GM19035 (cell line): ENCODE measurements around the gene MID1IP1.

Experiments used
- ATAC-seq: cut with Tn5 transposase; IDR thresholded peaks from one replicate; pipeline ENCODE4 v1.9.1; 2021; ENCODE audit not compliant: unreplicated experiment

MID1IP1 gene

GRCh38 chrX:38811515-38812243 is 10.4 kb downstream of the MID1IP1 start:
- ATAC-seq: no peak

- no peak for ATAC-seq
Observed at GRCh38 chrX:38816155-38816554, 14.9 kb downstream of the MID1IP1 start.

- ATAC-seq: no peak
Observed at GRCh38 chrX:38817004-38817703, 15.9 kb downstream of the MID1IP1 start.

- ATAC-seq: no peak
Observed at GRCh38 chrX:38819163-38819562, 17.9 kb downstream of the MID1IP1 start.

- no peak for ATAC-seq
Observed at GRCh38 chrX:38819709-38820108, 18.4 kb downstream of the MID1IP1 start.

GRCh38 chrX:38820751-38821150 is 19.5 kb downstream of the MID1IP1 start:
- no peak for ATAC-seq

- ATAC-seq: no peak
Observed at GRCh38 chrX:38824176-38824575, 22.9 kb downstream of the MID1IP1 start.

- ATAC-seq: no peak
Observed at GRCh38 chrX:38831949-38832348, 30.7 kb downstream of the MID1IP1 start.

- ATAC-seq: no peak
Observed at GRCh38 chrX:38837389-38837788, 36.1 kb downstream of the MID1IP1 start.

GRCh38 chrX:38839277-38839676 is 38.0 kb downstream of the MID1IP1 start:
- ATAC-seq: no peak

- no peak for ATAC-seq
Observed at GRCh38 chrX:38839944-38840343, 38.7 kb downstream of the MID1IP1 start.

- ATAC-seq: no peak
Observed at GRCh38 chrX:38841750-38842149, 40.5 kb downstream of the MID1IP1 start.

GRCh38 chrX:38845426-38845825 is 44.2 kb downstream of the MID1IP1 start:
- ATAC-seq: no peak

- ATAC-seq: no peak
Observed at GRCh38 chrX:38847206-38847902, 46.1 kb downstream of the MID1IP1 start.

- ATAC-seq: no peak
Observed at GRCh38 chrX:38847903-38848230, 46.6 kb downstream of the MID1IP1 start.

GRCh38 chrX:38848671-38849455 is 47.6 kb downstream of the MID1IP1 start:
- no peak for ATAC-seq

GRCh38 chrX:38850807-38851544 is 49.7 kb downstream of the MID1IP1 start:
- ATAC-seq: no peak

GRCh38 chrX:38854305-38854704 is 53.0 kb downstream of the MID1IP1 start:
- no peak for ATAC-seq
